Limb (tissue), 2 donors: ENCODE results near the gene HPCAL1.

Experiments
- DNase-seq, 2 donors: peaks; one replicate each; pipeline ENCODE4 v3.0.0-alpha.2; 2016; ENCODE audit errors: extremely low spot score in 2 of 2

HPCAL1 gene

GRCh38 chr2:10404324-10405143 is 101.8 kb downstream of the HPCAL1 start:
- DNase-seq: peak; percentile 45 to 50

DNA sequence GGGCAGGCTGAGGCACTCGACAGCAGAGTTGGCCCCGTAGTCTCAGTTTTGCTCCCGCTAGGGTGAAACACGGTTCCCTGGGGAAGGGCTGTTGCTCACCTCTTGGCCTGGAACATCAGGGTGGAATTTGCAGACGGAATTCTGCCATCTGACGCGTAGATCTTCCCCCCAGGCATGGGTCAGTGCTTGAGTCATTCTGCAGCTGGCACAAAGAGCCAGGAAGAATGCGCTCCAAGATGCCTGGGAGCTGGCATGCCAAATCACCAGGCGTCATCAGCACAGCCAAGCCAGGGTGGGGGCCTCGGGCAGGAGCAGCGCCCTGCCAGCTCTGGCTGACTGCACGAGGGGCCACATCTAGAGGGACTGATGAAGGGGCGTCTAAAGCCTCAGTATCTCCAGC is 102.7 kb downstream of the HPCAL1 start:
- DNase-seq: peak in 1 of 2 donors; percentile 30

- no peak for DNase-seq
These were observed 103.3 kb downstream of the HPCAL1 start for GRCh38 chr2:10406016-10406415.

DNA sequence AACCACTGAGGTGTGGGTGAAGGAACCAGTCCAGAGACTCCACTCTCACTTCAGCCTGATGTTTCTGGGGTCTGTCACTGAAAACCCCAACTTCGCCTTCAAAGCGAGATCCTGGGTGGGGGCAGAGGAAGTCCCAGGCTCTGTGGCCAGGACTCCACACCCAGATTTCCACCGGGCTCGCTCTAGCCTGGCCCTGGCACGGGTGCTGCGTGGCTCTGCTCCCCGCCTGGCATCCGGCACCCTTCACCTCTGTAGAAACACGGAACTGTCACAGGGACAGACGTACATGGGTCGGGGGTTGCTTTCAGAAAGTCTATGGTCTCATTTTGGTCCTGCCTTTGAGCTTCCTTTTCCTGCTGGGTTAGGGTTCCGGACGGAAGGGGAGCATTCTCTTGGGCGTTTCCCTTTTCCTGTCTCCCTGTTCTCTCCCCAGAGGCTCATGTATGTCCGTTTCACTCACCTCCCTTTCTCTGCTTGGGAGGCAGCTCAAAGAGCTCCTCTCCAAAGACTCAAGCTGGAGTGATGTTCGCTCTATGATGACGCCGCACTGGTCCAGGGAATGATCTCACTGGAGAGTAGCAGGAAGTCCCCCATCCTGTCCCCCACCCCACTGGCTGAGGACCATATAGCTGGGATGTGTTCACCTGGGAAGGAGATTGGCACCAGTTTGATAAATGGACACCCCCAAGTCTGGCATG is 103.9 kb downstream of the HPCAL1 start:
- no peak for DNase-seq

GRCh38 chr2:10407432-10407831 is 104.7 kb downstream of the HPCAL1 start:
- no peak for DNase-seq

DNA sequence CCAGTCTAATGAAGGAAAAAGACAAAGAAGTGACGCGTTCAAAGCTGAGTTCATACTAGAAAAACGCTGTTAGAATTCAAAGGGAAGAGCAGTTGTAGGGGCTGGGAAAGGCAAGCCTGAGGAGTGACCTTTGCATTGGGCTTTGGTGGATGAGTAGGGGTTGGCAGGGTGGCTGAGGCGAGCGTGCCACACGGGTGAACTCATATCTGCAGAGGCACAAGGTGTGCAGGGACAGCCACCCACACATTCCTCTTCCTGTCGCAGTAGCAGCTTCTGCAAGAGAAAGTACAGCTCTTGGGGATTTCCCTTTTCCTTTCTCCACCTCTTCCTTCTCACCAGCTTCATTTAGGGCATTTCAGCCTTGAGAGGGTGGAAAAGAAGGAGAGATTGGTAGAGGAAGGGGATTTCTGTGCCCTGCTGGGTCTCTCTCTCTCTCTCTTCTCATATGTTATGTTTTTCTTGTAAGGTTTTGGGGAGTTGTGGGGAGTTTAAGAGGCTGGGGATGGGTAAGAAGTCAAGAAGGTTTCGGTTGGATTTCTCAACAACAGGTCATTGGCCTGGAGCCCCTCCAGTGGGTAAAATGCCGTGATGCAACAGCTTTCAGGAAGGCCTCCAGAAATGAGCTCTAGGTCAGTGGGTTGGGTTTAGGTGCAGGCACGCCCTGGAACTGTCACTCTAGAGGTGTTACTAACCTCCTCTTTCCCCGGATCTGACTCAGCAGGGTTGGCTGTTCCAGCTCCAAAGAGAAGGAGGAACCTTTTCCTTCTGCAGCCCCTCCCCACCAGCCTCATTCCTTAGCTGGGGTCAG is 105.3 kb downstream of the HPCAL1 start:
- no peak for DNase-seq

- peak; percentile 80 to 88 for DNase-seq
These were observed 106.2 kb downstream of the HPCAL1 start for GRCh38 chr2:10408649-10409579.

DNA sequence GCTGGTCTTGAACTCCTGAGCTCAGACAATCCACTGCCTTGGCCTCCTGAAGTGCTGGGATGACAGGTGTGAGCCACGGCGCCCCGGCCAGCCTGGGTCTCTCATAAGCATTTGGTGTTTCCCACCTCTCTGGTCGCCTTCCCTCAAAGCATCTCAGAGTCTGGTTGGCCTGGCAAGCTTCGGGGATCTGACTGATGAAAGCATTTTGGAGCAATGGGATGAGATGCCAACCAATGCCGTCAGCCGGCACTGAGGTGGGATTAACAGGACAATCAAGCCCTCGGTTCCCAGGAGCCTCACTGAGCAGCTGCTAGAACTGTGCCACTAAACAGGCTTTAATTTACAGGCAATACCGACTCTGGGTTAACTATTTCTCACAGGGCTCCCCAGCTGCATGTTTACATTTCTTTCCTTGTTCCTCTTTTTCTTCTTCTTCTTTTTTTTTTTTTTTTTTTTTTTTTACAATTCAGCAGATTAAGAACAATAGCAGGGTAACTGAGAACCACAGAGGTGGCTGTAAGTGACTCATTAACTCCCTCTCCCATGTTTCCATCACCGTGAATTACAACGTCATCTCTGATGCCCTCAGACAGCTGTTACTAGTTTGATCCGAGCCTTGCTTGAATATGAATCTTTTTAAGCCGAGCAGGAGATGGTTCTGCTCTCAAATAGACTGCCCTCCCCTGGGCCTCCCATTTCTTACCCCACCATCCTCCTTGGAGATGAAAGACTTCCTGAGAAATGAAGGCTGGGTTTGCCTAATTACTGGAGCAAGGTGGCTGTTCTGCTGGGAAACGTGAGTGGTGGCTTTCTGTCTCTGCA is 107.5 kb downstream of the HPCAL1 start:
- peak; percentile 52 to 59 for DNase-seq

DNA sequence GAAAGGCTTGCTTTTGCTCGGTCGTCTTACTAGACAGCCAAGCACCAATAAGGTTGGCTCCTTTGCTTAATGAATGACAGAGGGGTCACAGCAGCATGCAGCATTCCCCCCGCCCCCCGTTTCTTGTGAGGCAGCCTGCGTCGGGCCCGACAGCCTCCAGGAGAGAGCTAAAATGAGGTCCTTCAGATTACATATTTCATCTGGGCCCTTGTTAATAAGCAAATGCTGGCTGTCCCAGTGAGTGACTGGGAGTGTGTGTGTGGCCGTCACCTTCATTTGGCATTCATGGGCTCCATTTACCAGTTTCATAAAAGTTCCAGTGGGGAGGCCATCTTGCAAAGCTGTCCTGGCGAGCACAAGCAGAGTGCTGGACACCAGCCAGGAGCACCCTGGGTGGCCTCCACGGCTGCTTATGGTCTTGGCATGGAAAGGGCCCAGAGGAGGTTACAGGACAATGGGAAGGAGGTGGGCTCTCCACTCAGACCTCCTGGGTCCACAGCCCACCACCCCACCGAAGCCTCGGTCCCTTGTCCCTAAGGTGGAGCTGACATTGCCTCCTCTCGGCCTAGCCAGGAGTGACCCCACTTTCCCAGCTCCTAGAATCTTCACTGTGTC is 108.2 kb downstream of the HPCAL1 start:
- DNase-seq: peak in 1 of 2 donors; percentile 75

- DNase-seq: no peak
These were observed 108.9 kb downstream of the HPCAL1 start for GRCh38 chr2:10411557-10411956.

GRCh38 chr2:10412380-10412779 is 109.7 kb downstream of the HPCAL1 start:
- DNase-seq: peak in 1 of 2 donors; percentile 24

DNA sequence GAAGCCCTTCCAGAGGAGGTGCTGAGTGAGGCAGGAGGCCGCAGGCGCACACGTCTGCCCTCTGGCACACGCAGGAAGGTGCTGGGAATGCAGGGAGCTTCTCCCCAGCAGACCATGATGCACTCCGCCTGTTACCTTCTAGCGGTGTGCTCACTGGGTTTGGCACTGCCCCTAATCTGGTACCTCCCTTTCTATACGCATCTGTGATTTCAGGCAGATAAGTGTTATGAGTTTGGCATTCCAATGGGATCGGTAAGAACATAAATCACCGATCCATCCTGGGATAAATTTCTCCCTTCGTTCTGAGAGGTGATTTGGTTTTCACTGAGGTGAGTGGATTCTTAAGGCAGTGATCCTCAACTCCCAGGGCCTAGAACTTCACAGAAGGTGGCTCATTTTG is 110.8 kb downstream of the HPCAL1 start:
- DNase-seq: no peak

- DNase-seq: no peak
These were observed 111.3 kb downstream of the HPCAL1 start for GRCh38 chr2:10413991-10414451.

- DNase-seq: peak; percentile 57 to 61
These were observed 111.9 kb downstream of the HPCAL1 start for GRCh38 chr2:10414591-10414990.

DNA sequence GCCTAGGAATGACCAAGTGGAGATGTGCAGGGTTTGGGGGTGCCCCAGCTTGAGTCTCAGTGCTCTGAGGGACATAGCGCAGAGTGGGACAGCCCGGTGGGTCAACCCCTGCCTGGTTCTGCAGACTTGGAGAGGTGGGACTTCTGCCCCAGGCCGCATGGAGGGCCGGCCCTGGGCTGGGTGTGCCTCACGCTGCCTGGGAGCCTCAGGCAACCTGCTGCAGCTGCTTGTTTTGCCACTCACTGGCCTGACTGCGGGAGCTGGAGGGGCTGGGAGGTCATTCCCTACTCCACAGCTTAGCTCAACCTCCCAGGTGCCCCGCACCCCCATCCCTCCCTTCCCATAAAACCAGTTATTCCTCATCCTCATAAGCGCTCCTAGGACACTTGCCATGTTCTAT is 112.3 kb downstream of the HPCAL1 start:
- DNase-seq: no peak

DNA sequence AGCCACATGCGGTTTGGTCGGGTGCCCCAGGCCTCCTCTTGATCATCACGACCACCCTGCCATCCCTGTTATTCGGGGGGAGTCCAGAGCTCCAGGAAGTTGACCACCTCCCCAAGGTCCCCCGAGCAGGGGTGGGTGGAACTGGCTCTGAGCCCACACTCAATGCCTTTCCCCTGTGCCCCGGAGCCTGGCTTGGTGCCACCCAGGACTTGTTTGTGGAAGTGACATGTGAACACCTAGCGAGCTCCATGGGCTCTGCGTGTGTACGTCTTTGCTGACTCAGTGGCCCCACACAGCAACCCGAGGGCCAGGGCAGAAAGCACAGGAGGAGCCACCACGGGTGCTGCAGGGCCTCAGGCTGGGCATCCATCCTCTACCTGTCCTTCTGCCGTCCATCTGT is 112.9 kb downstream of the HPCAL1 start:
- DNase-seq: no peak

DNA sequence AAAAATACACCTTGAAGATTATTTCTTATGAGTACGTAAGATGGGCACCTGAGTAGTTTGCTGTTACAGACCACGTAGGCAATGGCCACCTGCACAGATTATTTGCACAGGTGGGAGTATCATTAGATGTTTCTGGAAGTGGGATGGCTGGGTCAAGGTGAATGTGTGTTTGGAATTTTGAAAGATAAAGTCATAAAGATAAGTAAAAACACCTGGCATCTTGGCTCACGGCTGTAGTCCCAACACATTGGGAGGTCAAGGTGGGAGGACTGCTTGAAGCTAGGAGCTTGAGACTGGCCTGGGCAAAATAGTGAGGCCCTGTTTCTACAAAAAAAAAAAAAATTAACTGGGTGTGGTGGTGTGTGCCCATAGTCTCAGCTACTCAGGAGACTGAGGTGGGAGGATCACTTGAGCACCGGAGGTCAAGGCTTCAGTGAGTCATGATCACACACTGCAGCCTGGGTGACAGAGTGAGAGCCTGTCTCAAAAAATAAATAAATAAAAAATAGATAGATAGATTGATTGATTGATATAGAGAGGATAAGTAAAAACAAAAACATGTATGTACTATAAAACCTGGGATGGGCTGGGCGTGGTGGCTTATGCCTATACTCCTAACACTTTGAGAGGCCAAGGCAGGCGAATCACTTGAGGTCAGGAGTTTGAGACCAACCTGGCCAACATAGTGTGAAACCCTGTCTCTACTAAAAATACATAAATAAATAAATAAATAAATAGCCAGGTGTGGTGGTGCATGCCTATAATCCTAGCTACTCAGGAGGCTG is 115.0 kb downstream of the HPCAL1 start:
- DNase-seq: no peak

- DNase-seq: no peak
These were observed 117.0 kb downstream of the HPCAL1 start for GRCh38 chr2:10419553-10420257.
